RWPE2 (cell line): ENCODE results near the gene ST3GAL3.

Experiments used
- ATAC-seq: fragments of 200-7000 bp; cut with Tn5 transposase; 3 replicates; pipeline ENCODE4 v1.9.1; 2021; ENCODE audit warnings: low read depth
- DNase-seq: peaks from one replicate; pipeline ENCODE4 v3.0.0-alpha.2; 2020; ENCODE audit warnings: low spot score
- H3K27ac ChIP-seq: fragments of 450-650 bp; 2 replicates; pipeline ENCODE4 v1.5.1; 2017; ENCODE audit warnings: mild to moderate bottlenecking; ENCODE audit not compliant: poor library complexity, severe bottlenecking
- H3K27me3 ChIP-seq: fragments of 250-450 bp; sonication (Bioruptor Pico); 2 replicates; pipeline ENCODE4 v1.5.1; 2021; ENCODE audit warnings: mild to moderate bottlenecking, moderate library complexity; ENCODE audit not compliant: insufficient read depth, poor library complexity, severe bottlenecking
- H3K36me3 ChIP-seq: fragments of 250-450 bp; sonication (Bioruptor Pico); 2 replicates; pipeline ENCODE4 v1.5.1; 2020; ENCODE audit warnings: low read depth, mild to moderate bottlenecking, moderate library complexity
- H3K4me1 ChIP-seq: fragments of 250-450 bp; sonication (Bioruptor Pico); 2 replicates; pipeline ENCODE4 v1.5.1; 2021; ENCODE audit warnings: mild to moderate bottlenecking, moderate library complexity; ENCODE audit not compliant: insufficient read depth, poor library complexity, severe bottlenecking
- H3K4me3 ChIP-seq: fragments of 250-450 bp; sonication (Bioruptor Pico); 2 replicates; pipeline ENCODE4 v1.5.1; 2021; ENCODE audit warnings: mild to moderate bottlenecking, moderate library complexity; ENCODE audit not compliant: severe bottlenecking
- H3K9me3 ChIP-seq: fragments of 250-450 bp; sonication (Bioruptor Pico); 2 replicates; pipeline ENCODE4 v1.5.1; 2021; ENCODE audit warnings: mild to moderate bottlenecking, moderate library complexity; ENCODE audit not compliant: severe bottlenecking
- CTCF ChIP-seq: fragments of 450-650 bp; IDR thresholded peaks from one replicate; pipeline ENCODE4 v1.5.1; 2017; ENCODE audit warnings: mild to moderate bottlenecking, moderate library complexity; ENCODE audit not compliant: poor library complexity, severe bottlenecking

ST3GAL3 gene

DNA sequence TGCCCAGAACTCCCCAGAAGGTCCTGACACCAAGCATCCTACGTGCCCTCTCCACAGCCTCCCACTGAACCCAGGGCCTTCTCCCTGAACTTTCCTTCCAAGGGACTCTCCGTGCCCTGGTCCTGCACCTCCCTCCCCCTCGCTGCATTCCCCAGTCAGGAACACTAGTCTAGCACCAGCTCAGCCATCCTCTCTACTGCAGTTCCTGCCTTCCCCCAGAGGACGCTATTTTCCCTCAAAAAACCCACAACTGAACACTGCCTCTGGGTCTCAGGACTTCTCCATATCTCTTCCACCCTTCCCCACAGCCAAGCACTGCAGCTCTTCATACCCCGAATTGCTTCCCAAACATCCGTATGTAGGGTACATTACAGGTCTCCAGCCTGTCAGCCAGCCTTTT lies 213.7 kb downstream of the ST3GAL3 start:
- DNase-seq (no peak), ATAC-seq (no peak)
- peak overlapping the region; percentile 80 for H3K27ac ChIP-seq
- no peak for TF ChIP-seq CTCF
- peaks cover 15% of the 10 kb centered on the region for H3K4me1 ChIP-seq
- no peaks in the 10 kb centered on the region for H3K27me3 ChIP-seq
- no peak overlapping the region for H3K4me3 ChIP-seq
- H3K36me3 ChIP-seq: no peaks in the 10 kb centered on the region
- no peaks in the 10 kb centered on the region for H3K9me3 ChIP-seq

DNA sequence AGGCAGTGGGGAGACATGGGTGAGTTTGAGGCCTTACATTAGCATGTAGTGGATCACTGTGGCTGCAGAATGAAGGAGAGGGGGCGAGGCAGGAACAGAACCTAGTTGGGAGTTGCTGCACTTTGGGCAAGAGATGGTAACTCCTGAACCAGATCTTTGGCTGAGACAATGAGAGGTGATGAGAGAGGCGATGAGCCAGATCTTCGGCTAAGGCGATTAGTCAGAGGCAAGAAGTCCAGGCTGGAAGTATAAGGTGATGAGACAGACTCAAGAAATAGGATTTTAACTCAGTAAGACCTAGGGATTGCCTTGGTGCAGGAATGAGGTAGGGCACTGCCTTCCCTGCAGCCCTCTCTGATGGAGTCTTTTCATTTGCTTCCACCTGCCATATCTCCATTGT lies 217.2 kb downstream of the ST3GAL3 start:
- no peak overlapping the region for H3K4me3 ChIP-seq
- H3K27me3 ChIP-seq: no peaks in the 10 kb centered on the region
- ATAC-seq: peak; percentile 50; the same call in 2 of the 3 replicates
- peaks cover 19% of the 10 kb centered on the region for H3K4me1 ChIP-seq
- H3K9me3 ChIP-seq: no peaks in the 10 kb centered on the region
- peak overlapping the region; percentile 5 for H3K27ac ChIP-seq
- no peak for DNase-seq
- TF ChIP-seq CTCF: no peak
- H3K36me3 ChIP-seq: no peaks in the 10 kb centered on the region

DNA sequence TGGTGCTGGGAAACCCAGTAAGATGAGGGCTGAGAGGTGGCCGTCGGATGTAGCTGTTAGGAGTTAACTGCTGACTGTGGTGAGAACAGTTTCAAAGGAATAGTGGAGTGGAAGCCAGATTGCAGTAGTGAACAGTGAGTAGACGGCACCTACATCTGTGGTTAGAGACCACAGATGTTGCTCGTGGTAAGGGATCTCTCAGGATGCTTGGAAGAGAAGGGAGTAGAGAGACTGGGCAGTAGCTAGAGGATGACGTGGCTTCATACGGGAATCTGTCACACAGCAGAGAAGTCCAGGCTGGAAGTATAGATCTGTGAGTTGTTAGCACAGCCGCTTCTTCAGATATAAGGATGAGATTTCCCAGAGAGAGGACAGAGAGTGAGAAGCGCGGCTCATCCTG lies 218.5 kb downstream of the ST3GAL3 start:
- Histone ChIP-seq H3K36me3 (no peaks in the 10 kb centered on the region), H3K4me1 (peaks cover 32% of the 10 kb centered on the region), H3K27ac (no peak overlapping the region), H3K4me3 (no peak overlapping the region), H3K9me3 (no peaks in the 10 kb centered on the region), H3K27me3 (no peaks in the 10 kb centered on the region)
- no peak for TF ChIP-seq CTCF
- DNase-seq (no peak), ATAC-seq (no peak)

GRCh38 chr1:43930168-43930948 lies 223.0 kb downstream of the ST3GAL3 start:
- DNase-seq: no peak
- Histone ChIP-seq H3K27me3 (no peaks in the 10 kb centered on the region), H3K27ac (peak overlapping the region; percentile 82), H3K9me3 (no peaks in the 10 kb centered on the region), H3K36me3 (no peaks in the 10 kb centered on the region), H3K4me1 (peaks cover 38% of the 10 kb centered on the region), H3K4me3 (no peak overlapping the region)
- ATAC-seq: no peak
- peak; percentile 57 for TF ChIP-seq CTCF

DNA sequence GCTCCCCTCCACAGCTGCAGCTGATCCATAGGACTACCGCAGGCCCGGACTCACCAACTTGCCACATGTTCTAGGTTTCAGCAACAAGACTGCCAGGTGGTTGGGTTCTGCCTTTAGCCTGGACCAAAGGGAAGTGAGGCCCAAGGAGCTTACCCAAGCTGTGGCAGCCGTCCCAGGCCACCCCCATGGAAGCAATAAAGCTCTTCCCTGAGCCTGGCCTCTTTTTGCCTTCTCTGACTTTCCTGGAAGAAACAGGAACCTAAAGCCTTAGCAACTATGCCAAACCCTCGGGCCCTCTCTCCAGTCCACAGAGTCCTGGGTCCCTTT lies 223.6 kb downstream of the ST3GAL3 start:
- Histone ChIP-seq H3K9me3 (no peaks in the 10 kb centered on the region), H3K4me1 (peaks cover 40% of the 10 kb centered on the region), H3K36me3 (no peaks in the 10 kb centered on the region), H3K4me3 (no peak overlapping the region), H3K27ac (peak overlapping the region; percentile 82), H3K27me3 (no peaks in the 10 kb centered on the region)
- peak; percentile 4 for TF ChIP-seq CTCF
- DNase-seq (no peak), ATAC-seq (0 out of 3 replicates have a peak, but pooled peaks have one; percentile 2)
